ENCODE results near the gene PTGR3. TPM values are rescaled to one million over a fixed set of nuclear protein-coding genes. Genes with fewer than 3 reads are reported as not detected.

The PTGR3 gene
- total RNA-seq, 1 donor = 10.8 TPM

Other genes with a start within 250 kb of the PTGR3 start
- 15.6 TPM for gene TSHZ1, start 1.7 kb upstream of the PTGR3 start, total RNA-seq
- gene SMIM21, start 218.6 kb upstream of the PTGR3 start, total RNA-seq = not detected